Measurements from ENCODE around the gene DSC1.

GRCh38 chr18:31203794-31204148, 41.1 kb upstream of the DSC1 start:
- TF ChIP-seq POLR2A (IDR thresholded peaks at IDR 0.05), result no peak
- TF ChIP-seq CTCF (IDR thresholded peaks at IDR 0.05), result no peak

All from adrenal gland (tissue), 5 donors.